NT2/D1 (cell line): ENCODE data around the gene SLC39A5.

Source experiments
- DNase-seq: peaks from one replicate; pipeline ENCODE4 v3.0.0-alpha.2; 2011; ENCODE audit warnings: low read depth, low spot score
- H3K27me3 ChIP-seq: 2 replicates; pipeline ENCODE4 v1.6.0; 2011; ENCODE audit warnings: mild to moderate bottlenecking; ENCODE audit not compliant: insufficient read length, insufficient read depth
- H3K36me3 ChIP-seq: 2 replicates; pipeline ENCODE4 v1.6.1; 2011; ENCODE audit warnings: mild to moderate bottlenecking, low read length, mixed read lengths; ENCODE audit not compliant: insufficient read depth, insufficient read length
- H3K4me1 ChIP-seq: 2 replicates; pipeline ENCODE4 v1.5.1; 2011; ENCODE audit not compliant: insufficient read depth, insufficient read length
- H3K4me3 ChIP-seq: 2 replicates; pipeline ENCODE4 v1.5.1; 2011; ENCODE audit warnings: low read depth; ENCODE audit not compliant: insufficient read length
- H3K9ac ChIP-seq: 2 replicates; pipeline ENCODE4 v1.6.0; 2011; ENCODE audit warnings: low read depth; ENCODE audit not compliant: insufficient read length
- H3K9me3 ChIP-seq: 2 replicates; pipeline ENCODE4 v1.5.1; 2011; ENCODE audit warnings: mild to moderate bottlenecking, low read length; ENCODE audit not compliant: insufficient read depth
- SUZ12 ChIP-seq: IDR thresholded peaks from 2 replicates; pipeline ENCODE4 v1.6.1; 2011; ENCODE audit not compliant: insufficient read length, insufficient read depth; ENCODE audit errors: extremely low read depth
- YY1 ChIP-seq: IDR thresholded peaks from 2 replicates; pipeline ENCODE4 v1.6.1; 2011; ENCODE audit not compliant: insufficient read length, insufficient read depth
- ZNF274 ChIP-seq: IDR thresholded peaks from 2 replicates; pipeline ENCODE4 v1.6.1; 2011; ENCODE audit warnings: mild to moderate bottlenecking, low read depth, low read length

Gene SLC39A5

DNA sequence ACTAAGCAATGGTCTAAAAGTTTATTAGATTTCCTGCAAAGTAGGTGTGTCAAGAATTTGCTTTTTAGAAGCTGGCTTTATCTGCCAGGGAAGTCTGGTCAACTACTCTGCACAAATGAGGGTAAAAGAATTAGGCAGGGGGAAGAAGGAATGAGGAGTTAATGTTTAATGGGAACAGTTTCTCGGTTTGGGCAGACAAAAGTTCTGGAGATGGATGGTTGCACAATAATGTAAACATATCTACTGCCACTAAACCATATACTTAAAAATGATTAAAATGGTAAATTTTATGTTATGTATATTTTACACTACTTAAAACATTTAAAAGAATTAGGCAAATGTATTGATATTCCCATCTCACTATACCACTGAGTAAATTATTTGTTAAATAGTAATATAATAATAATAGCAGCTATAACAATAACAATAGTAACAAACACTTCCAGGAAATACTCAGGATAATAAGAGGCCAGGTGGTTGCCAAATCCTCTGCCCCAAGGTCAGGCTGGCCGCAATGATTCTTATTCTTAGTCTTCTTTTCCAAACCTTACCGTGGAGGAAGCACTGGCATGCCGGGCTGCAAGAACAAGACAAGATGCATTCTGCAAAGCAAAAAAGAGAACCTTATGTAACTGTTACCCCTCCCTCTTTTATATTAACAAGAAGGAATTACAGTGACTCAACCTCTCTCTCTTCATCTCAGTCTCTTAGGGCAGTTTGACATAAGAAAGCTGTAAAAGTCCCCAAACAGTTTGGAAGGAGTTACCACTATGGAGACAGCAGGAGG, 56.4 kb downstream of the SLC39A5 start:
- DNase-seq, result no peak
- Histone ChIP-seq H3K27me3 (no peaks in the 10 kb centered on the region), H3K4me1 (no peaks in the 10 kb centered on the region), H3K36me3 (peaks cover 87% of the 10 kb centered on the region), H3K4me3 (no peak overlapping the region), H3K9me3 (no peaks in the 10 kb centered on the region), H3K9ac (no peak overlapping the region)
- TF ChIP-seq YY1 (no peak), SUZ12 (no peak), ZNF274 (no peak)
